GM23338 (cell line): Measurements from ENCODE around the gene RNF214. TPM values are rescaled to one million over a fixed set of nuclear protein-coding genes. Genes with fewer than 3 reads are reported as not detected.

Source experiments
- ATAC-seq: fragments of 200-7000 bp; cut with Tn5 transposase; 3 replicates; pipeline ENCODE4 v1.9.1; 2020
- DNase-seq: peaks from one replicate; pipeline ENCODE4 v3.0.0-alpha.2; 2015; ENCODE audit warnings: low spot score
- H2AFZ ChIP-seq: fragments of 200-600 bp; sonication (generic); 2 replicates; pipeline ENCODE4 v1.8.0; 2016; ENCODE audit warnings: antibody characterized with exemption, mild to moderate bottlenecking, moderate library complexity
- H3F3A ChIP-seq: fragments of 200-600 bp; sonication (generic); replicated peaks from 2 replicates; pipeline ENCODE4 v1.8.0; 2017; ENCODE audit warnings: antibody characterized with exemption, mixed run types, low read depth
- H3K27ac ChIP-seq: fragments of 200-600 bp; sonication (generic); 2 replicates; pipeline ENCODE4 v1.6.1; 2016; ENCODE audit warnings: low read depth
- H3K27me3 ChIP-seq: fragments of 200-600 bp; sonication (generic); 2 replicates; pipeline ENCODE4 v1.8.0; 2016; ENCODE audit warnings: mild to moderate bottlenecking, mixed run types, moderate library complexity; ENCODE audit not compliant: insufficient read depth
- H3K36me3 ChIP-seq: fragments of 200-600 bp; sonication (generic); 2 replicates; pipeline ENCODE4 v1.8.0; 2016; ENCODE audit warnings: mild to moderate bottlenecking; ENCODE audit not compliant: insufficient read depth
- H3K4me1 ChIP-seq: fragments of 200-600 bp; sonication (generic); 2 replicates; pipeline ENCODE4 v1.8.0; 2016; ENCODE audit warnings: mild to moderate bottlenecking, moderate library complexity; ENCODE audit not compliant: insufficient read depth
- H3K4me2 ChIP-seq: fragments of 200-600 bp; sonication (generic); 2 replicates; pipeline ENCODE4 v1.7.1; 2017; ENCODE audit warnings: mixed run types
- H3K4me3 ChIP-seq: fragments of 200-600 bp; sonication (generic); 2 replicates; pipeline ENCODE4 v1.6.1; 2016; ENCODE audit warnings: mixed run types
- H3K79me2 ChIP-seq: fragments of 200-600 bp; sonication (generic); replicated peaks from 2 replicates; pipeline ENCODE4 v1.8.0; 2017; ENCODE audit warnings: mild to moderate bottlenecking; ENCODE audit not compliant: insufficient read depth
- H3K9me2 ChIP-seq: fragments of 200-600 bp; sonication (generic); 2 replicates; pipeline ENCODE4 v1.8.0; 2017; ENCODE audit not compliant: insufficient read depth
- H4K20me1 ChIP-seq: fragments of 200-600 bp; sonication (generic); replicated peaks from 2 replicates; pipeline ENCODE4 v1.8.0; 2017; ENCODE audit warnings: mild to moderate bottlenecking; ENCODE audit not compliant: insufficient read depth
- H3K27ac Mint-ChIP-seq: 2 replicates; pipeline ENCODE4 v1.8.0; 2020; ENCODE audit warnings: inconsistent platforms, mild to moderate bottlenecking, moderate library complexity, mixed read lengths
- H3K27me3 Mint-ChIP-seq: 3 replicates; pipeline ENCODE4 v1.8.0; 2022; ENCODE audit warnings: low read depth, mild to moderate bottlenecking, moderate library complexity, mixed read lengths, inconsistent platforms; ENCODE audit not compliant: insufficient read depth, poor library complexity
- H3K36me3 Mint-ChIP-seq: 3 replicates; pipeline ENCODE4 v1.8.0; 2021; ENCODE audit warnings: low read depth, mild to moderate bottlenecking, inconsistent platforms, moderate library complexity, mixed read lengths
- H3K4me1 Mint-ChIP-seq: 3 replicates; pipeline ENCODE4 v1.8.0; 2020; ENCODE audit warnings: mild to moderate bottlenecking, inconsistent platforms, mixed read lengths
- H3K4me3 Mint-ChIP-seq: 3 replicates; pipeline ENCODE4 v1.8.0; 2021; ENCODE audit warnings: moderate library complexity, mild to moderate bottlenecking, inconsistent platforms, mixed read lengths
- H3K9me3 Mint-ChIP-seq: 3 replicates; pipeline ENCODE4 v1.8.0; 2020; ENCODE audit warnings: moderate library complexity, mild to moderate bottlenecking, inconsistent platforms, mixed read lengths
- CREB1 ChIP-seq: fragments of 250-450 bp; sonication (Bioruptor Pico); IDR thresholded peaks from 2 replicates; pipeline ENCODE4 v1.5.0; 2020; ENCODE audit warnings: low read depth, mild to moderate bottlenecking, moderate library complexity
- CTCF ChIP-seq, 2 experiments: fragments of 200-600 bp in 1 of 2; sonication (generic) in 1 of 2; conservative IDR thresholded peaks; 2 replicates each; pipeline versions ENCODE4 v1.5.1 to v1.6.1; 2016 to 2017; ENCODE audit warnings: antibody characterized with exemption in 2 of 2, low read depth in 2 of 2, mild to moderate bottlenecking in 2 of 2, moderate library complexity in 1 of 2
- ETS1 ChIP-seq: IDR thresholded peaks from 2 replicates; pipeline ENCODE4 v1.6.1; 2016; ENCODE audit warnings: antibody characterized with exemption
- EZH2 ChIP-seq: fragments of 200-600 bp; sonication (generic); IDR thresholded peaks from one replicate; pipeline ENCODE4 v1.8.0; 2017; ENCODE audit warnings: antibody characterized with exemption, mild to moderate bottlenecking, low read depth; ENCODE audit not compliant: unreplicated experiment
- EZH2phosphoT487 ChIP-seq: fragments of 200-600 bp; sonication (generic); IDR thresholded peaks from one replicate; pipeline ENCODE4 v1.8.1; 2018; ENCODE audit warnings: antibody characterized with exemption; ENCODE audit not compliant: unreplicated experiment
- JUNB ChIP-seq: IDR thresholded peaks from one replicate; pipeline ENCODE4 v1.6.1; 2016; ENCODE audit warnings: antibody characterized with exemption; ENCODE audit not compliant: unreplicated experiment
- NANOG ChIP-seq: IDR thresholded peaks from 2 replicates; pipeline ENCODE4 v1.6.1; 2016; ENCODE audit warnings: antibody characterized with exemption, borderline replicate concordance
- POLR2AphosphoS5 ChIP-seq: IDR thresholded peaks from 2 replicates; pipeline ENCODE4 v1.6.1; 2016; ENCODE audit warnings: antibody characterized with exemption, low read depth
- STAT1 ChIP-seq: IDR thresholded peaks from one replicate; pipeline ENCODE4 v1.6.1; 2016; ENCODE audit warnings: antibody characterized with exemption; ENCODE audit not compliant: unreplicated experiment
- ZNF114 ChIP-seq: fragments of 250-450 bp; sonication (Bioruptor Pico); IDR thresholded peaks from 2 replicates; pipeline ENCODE4 v1.5.0; 2020; ENCODE audit warnings: mild to moderate bottlenecking, moderate library complexity
- ZNF331 ChIP-seq: fragments of 250-450 bp; sonication (Bioruptor Pico); IDR thresholded peaks from 2 replicates; pipeline ENCODE4 v1.5.0; 2020; ENCODE audit warnings: low read depth, mild to moderate bottlenecking, moderate library complexity
- ZNF462 ChIP-seq: fragments of 250-450 bp; sonication (Bioruptor Pico); IDR thresholded peaks from 2 replicates; pipeline ENCODE4 v1.5.0; 2020; ENCODE audit warnings: mild to moderate bottlenecking, moderate library complexity
- polyA plus RNA-seq: library from polyadenylated mRNA; unstranded; fragments of >200 nt; fragmentation: Nextera tagmentation; extraction: Ambion mirVana; gene quantifications from 2 replicates; pipeline ENCODE4 v1.2.1, GENCODE V29; 2016
- total RNA-seq: library from RNA; depleted of rRNA; stranded (reverse); fragments of >200 nt; shearing (Covaris generic); gene quantifications from 2 replicates; pipeline ENCODE4 v1.2.3, GENCODE V29; 2014
- TF ChIP-seq, protein P1 (sequence below): IDR thresholded peaks from one replicate; pipeline ENCODE4 v1.6.1; 2018; ENCODE audit warnings: antibody characterized with exemption; ENCODE audit not compliant: unreplicated experiment

Gene RNF214
- total and polyA plus RNA-seq, 2 experiments from 2014 or later: 19.4 to 28.4 TPM

DNA sequence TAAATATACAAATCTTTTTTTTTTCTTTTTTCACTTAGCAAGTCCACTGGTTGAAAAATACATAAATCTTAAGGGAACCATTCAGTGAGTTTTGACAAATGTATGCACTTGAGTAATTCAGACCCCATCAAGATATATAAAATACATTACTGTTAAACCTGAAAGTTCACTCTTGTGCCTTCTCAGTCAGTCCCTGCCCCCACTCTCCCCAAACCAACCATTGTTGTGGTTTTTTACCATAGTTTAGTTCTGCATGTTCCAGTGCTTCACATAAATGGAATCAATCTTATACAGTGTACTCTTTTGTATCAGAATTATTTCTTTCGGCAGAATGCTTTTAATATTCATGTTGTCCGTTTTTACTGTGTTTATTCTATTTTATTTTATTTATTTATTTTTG, 26.1 kb downstream of the RNF214 start:
- Histone ChIP-seq H3K4me2 (no peak overlapping the region), H2AFZ (no peak overlapping the region), H3K4me1 (no peaks in the 10 kb centered on the region), H3K27ac (no peak overlapping the region), H3K79me2 (no peaks in the 10 kb centered on the region), H4K20me1 (0 out of 2 replicates have a peak, but pooled peaks cover 5% of the 10 kb centered on the region), H3K36me3 (peaks cover 5% of the 10 kb centered on the region; the same call in 1 of the 2 replicates), H3K27me3 (no peaks in the 10 kb centered on the region), H3F3A (no peaks in the 10 kb centered on the region), H3K9me2 (no peaks in the 10 kb centered on the region), H3K4me3 (no peak overlapping the region)
- Mint-ChIP-seq H3K4me1 (no peaks in the 10 kb centered on the region), H3K27ac (no peak overlapping the region), H3K4me3 (no peak overlapping the region), H3K9me3 (no peaks in the 10 kb centered on the region), H3K27me3 (no peaks in the 10 kb centered on the region), H3K36me3 (peaks cover 16% of the 10 kb centered on the region)
- no peak for ATAC-seq
- no peak for DNase-seq
- no peak for TF ChIP-seq CREB1 (CRISPR knock-in tag)
- TF ChIP-seq ZNF331: no peak
- no peak for TF ChIP-seq NANOG
- no peak for TF ChIP-seq POLR2AphosphoS5
- TF ChIP-seq CTCF (conservative IDR thresholded peaks at IDR 0.05; ENCODE audit: low read depth in 2 of 2): no peak
- no peak for TF ChIP-seq JUNB
- TF ChIP-seq EZH2phosphoT487: no peak
- TF ChIP-seq ETS1: no peak
- no peak for TF ChIP-seq EZH2
- TF ChIP-seq ZNF462 (CRISPR knock-in tag): no peak
- TF ChIP-seq, protein P1, sequence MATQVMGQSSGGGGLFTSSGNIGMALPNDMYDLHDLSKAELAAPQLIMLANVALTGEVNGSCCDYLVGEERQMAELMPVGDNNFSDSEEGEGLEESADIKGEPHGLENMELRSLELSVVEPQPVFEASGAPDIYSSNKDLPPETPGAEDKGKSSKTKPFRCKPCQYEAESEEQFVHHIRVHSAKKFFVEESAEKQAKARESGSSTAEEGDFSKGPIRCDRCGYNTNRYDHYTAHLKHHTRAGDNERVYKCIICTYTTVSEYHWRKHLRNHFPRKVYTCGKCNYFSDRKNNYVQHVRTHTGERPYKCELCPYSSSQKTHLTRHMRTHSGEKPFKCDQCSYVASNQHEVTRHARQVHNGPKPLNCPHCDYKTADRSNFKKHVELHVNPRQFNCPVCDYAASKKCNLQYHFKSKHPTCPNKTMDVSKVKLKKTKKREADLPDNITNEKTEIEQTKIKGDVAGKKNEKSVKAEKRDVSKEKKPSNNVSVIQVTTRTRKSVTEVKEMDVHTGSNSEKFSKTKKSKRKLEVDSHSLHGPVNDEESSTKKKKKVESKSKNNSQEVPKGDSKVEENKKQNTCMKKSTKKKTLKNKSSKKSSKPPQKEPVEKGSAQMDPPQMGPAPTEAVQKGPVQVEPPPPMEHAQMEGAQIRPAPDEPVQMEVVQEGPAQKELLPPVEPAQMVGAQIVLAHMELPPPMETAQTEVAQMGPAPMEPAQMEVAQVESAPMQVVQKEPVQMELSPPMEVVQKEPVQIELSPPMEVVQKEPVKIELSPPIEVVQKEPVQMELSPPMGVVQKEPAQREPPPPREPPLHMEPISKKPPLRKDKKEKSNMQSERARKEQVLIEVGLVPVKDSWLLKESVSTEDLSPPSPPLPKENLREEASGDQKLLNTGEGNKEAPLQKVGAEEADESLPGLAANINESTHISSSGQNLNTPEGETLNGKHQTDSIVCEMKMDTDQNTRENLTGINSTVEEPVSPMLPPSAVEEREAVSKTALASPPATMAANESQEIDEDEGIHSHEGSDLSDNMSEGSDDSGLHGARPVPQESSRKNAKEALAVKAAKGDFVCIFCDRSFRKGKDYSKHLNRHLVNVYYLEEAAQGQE: no peak
- TF ChIP-seq ZNF114: no peak
- no peak for TF ChIP-seq STAT1
